GM18517 (cell line): Measurements from ENCODE around the gene SIPA1.

ENCODE experiments used
- ATAC-seq: cut with Tn5 transposase; IDR thresholded peaks from one replicate; pipeline ENCODE4 v1.9.1; 2021; ENCODE audit warnings: mild to moderate bottlenecking, moderate library complexity; ENCODE audit not compliant: unreplicated experiment

SIPA1 gene

GRCh38 chr11:65700399-65700798 lies 62.5 kb downstream of the SIPA1 start:
- ATAC-seq, result no peak
